IgD-negative memory B cell (primary cell): ENCODE data around the gene FBLN1. TPM values are rescaled to one million over a fixed set of nuclear protein-coding genes. Genes with fewer than 3 reads are reported as not detected.

Source experiments
- H3K27ac Mint-ChIP-seq, 3 donors: one replicate each; pipeline ENCODE4 v1.8.0; 2020 to 2022; ENCODE audit warnings: mild to moderate bottlenecking in 3 of 3, mixed read lengths in 3 of 3, moderate library complexity in 1 of 3
- H3K27me3 Mint-ChIP-seq: one replicate; pipeline ENCODE4 v1.8.0; 2021; ENCODE audit warnings: mixed read lengths
- H3K36me3 Mint-ChIP-seq: one replicate; pipeline ENCODE4 v1.8.0; 2020; ENCODE audit warnings: mild to moderate bottlenecking, mixed read lengths
- H3K4me1 Mint-ChIP-seq, 3 donors: one replicate each; pipeline ENCODE4 v1.8.0; 2020 to 2022; ENCODE audit warnings: mixed read lengths in 3 of 3, mild to moderate bottlenecking in 1 of 3
- H3K4me3 Mint-ChIP-seq, 4 donors: one replicate each; pipeline ENCODE4 v1.8.0; 2020 to 2022; ENCODE audit warnings: mild to moderate bottlenecking in 4 of 4, mixed read lengths in 4 of 4, moderate library complexity in 3 of 4
- H3K9me3 Mint-ChIP-seq, 3 donors: one replicate each; pipeline ENCODE4 v1.8.0; 2020 to 2021; ENCODE audit warnings: mixed read lengths in 3 of 3, mild to moderate bottlenecking in 1 of 3
- polyA plus RNA-seq: library from polyadenylated mRNA; unstranded; fragments of 300-500 nt; fragmentation: Illumina TruSeq; gene quantifications from one replicate; pipeline ENCODE4 v1.2.3, GENCODE V29; 2021

The FBLN1 gene
- polyA plus RNA-seq, 1 donor from 2014 or later: not detected

DNA sequence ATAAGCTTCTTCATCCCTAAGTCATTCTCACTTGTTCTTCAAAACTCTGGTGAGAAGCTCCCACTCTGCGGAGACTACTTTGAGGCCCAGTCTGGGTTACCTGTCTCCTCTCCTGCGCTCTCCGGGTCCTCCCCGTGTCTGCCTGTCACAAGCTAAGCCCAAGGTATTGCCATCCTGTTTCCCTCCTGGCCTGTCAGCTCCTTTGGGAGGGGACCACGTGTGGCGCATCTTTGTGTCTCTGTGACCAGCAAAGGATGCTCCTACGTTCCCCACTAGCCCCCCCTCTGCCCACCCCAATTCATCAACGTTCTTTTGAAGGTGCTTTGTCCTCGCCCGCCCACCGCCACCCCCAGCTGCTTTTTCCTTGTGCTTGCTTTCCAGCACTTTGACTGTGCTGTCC, 31.8 kb upstream of the FBLN1 start:
- Mint-ChIP-seq H3K4me3 (no peak overlapping the region), H3K4me1 (no peaks in the 10 kb centered on the region), H3K27me3 (peaks cover 11% of the 10 kb centered on the region), H3K9me3 (peaks cover 0 to 9% (median 6%) of the 10 kb centered on the region in 3 donors), H3K27ac (no peak overlapping the region), H3K36me3 (peaks cover 2% of the 10 kb centered on the region)

DNA sequence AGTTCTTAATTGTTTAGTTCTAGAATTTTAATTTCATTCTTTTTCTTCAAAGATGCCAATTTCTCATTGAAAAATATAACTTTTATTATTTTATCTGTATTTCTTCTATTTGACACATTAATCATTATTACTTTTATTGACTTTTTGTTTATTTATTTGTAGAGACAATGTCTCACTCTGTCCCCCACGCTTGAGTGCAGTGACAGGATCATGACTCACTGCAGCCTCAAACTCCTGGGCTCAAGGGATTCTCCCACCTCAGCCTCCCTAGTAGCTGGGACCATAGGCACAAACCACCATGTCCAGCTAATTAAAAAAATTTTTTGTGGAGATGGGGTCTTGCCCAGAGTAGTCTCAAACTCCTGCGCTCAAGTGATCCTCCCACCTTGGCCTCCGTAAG, 30.3 kb upstream of the FBLN1 start:
- Mint-ChIP-seq H3K4me1 (no peaks in the 10 kb centered on the region), H3K9me3 (peaks cover 0 to 5% (median 3%) of the 10 kb centered on the region in 3 donors), H3K4me3 (no peak overlapping the region), H3K27me3 (peaks cover 12% of the 10 kb centered on the region), H3K36me3 (peaks cover 2% of the 10 kb centered on the region), H3K27ac (no peak overlapping the region)

DNA sequence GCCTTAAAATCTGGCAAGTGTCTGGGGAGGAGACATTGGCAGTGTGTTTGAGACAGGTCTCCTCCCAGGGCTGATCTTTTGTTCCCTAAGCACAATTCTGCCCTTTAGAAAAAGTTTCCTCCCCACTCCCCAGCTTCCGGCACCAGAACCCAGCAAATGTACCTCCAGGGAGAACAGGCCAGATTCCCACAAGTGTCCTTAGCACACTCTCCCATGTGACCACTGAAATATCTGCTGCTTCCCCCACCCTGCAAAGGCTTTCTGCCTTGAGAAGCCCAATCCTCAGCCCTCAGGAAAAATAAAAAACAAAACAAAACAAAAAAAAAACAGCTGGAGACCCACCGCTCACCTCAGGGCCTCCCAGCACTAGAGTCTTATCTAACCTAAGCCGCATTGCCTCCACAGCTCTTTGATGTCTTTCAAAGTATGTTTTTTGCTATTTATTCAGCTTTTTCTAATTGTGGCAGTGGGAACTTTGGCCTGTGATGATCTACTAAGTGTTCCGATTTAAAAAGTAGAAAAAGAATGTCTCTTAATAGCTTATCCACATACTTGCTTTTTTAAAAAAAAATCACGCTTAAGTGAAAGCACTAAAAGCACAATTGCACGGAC, 29.0 kb upstream of the FBLN1 start:
- Mint-ChIP-seq H3K36me3 (no peaks in the 10 kb centered on the region), H3K27ac (no peak overlapping the region), H3K27me3 (peaks cover 10% of the 10 kb centered on the region), H3K4me1 (no peaks in the 10 kb centered on the region), H3K9me3 (no peaks in the 10 kb centered on the region), H3K4me3 (no peak overlapping the region)

DNA sequence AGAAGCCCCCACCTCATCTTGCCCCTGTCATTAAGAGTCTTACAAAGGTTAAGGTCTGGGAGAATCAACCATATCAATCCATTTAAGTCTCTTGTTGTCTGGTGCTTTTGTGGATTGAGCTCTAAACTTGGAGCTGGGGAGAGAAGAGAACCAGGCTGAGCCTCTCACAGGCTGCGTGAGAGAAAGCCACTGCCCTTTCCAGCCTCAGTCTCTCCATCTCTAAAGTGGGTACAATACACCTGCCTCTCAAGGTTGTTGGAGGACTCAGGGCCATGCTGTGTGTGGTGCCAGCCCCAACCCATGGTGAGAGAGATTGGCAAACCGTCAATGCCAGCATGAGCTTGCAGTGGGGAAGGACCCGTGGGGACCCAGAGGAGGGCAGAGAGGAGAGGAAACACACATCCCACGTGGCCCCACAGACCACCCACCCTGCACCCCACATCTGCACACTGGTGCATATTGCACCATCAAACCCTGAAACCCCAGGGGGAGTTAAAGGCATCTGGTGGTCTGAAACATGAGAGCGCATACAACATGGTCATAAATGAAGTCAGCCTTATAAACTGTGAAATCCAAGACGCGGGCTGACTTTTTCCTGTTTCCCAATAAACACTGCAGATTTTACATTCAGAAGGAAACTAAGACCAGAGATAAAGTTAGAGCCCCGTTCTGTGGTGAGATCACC, 27.5 kb upstream of the FBLN1 start:
- H3K4me1 Mint-ChIP-seq: no peaks in the 10 kb centered on the region
- H3K9me3 Mint-ChIP-seq: peaks cover 0 to under 1% (median 0%) of the 10 kb centered on the region in 3 donors
- no peak overlapping the region for H3K4me3 Mint-ChIP-seq
- H3K36me3 Mint-ChIP-seq: no peaks in the 10 kb centered on the region
- H3K27ac Mint-ChIP-seq: no peak overlapping the region
- H3K27me3 Mint-ChIP-seq: peaks cover 10% of the 10 kb centered on the region

DNA sequence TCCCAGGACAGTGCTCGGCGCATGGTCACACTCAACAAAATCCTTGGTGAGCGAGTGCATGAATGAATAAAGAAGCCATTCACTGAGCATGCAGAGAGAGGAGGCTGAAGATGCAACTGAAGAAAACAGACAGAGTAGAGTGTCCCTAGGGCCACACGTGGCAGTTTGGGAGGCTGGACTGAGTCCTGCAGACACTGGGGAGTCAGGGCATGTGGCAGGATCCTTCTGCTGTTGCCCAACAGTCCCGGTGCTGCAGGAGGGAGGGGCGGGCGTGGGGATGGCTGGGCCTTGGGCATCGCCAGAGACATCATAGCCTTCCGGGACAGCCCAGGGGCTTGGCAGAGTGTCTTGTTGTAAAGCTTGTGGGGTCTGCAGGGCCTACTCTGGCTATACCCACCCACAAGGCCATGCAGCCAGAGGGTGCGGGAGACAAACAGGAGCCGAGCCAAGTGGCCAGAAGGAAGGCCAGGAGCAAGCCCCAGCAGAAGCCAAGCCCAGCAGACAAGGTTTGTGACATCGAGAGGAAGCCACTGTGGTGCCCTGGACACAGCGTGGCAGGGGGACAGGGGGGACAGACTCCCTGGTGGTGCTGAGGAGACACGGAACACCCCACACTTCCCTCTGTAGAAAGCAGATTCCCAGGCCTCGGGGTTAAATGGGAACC, 26.7 kb upstream of the FBLN1 start:
- no peaks in the 10 kb centered on the region for H3K4me1 Mint-ChIP-seq
- peaks cover 10% of the 10 kb centered on the region for H3K27me3 Mint-ChIP-seq
- H3K9me3 Mint-ChIP-seq: peaks cover 0 to 8% (median 1%) of the 10 kb centered on the region in 3 donors
- no peak overlapping the region for H3K4me3 Mint-ChIP-seq
- H3K36me3 Mint-ChIP-seq: no peaks in the 10 kb centered on the region
- no peak overlapping the region for H3K27ac Mint-ChIP-seq

DNA sequence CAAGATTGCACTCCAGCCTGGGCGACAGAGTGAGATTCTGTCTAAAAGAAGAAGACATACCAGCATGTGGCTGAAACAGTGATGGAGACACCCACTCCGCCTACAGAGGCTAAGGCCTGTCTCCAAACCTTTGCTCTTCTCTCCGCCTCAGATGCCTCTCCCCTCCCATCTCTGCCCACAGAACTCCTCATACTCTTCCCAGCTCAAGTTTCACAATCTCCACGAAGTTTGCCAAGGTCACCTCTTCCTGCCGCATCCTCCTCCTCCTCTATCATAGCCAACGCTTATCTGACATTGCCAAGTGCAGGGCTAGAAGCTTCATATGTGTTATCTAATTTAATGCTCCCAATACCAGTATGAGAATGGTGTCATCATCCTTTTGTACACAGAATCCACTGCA, 25.9 kb upstream of the FBLN1 start:
- H3K4me3 Mint-ChIP-seq: no peak overlapping the region
- H3K27me3 Mint-ChIP-seq: peaks cover 10% of the 10 kb centered on the region

DNA sequence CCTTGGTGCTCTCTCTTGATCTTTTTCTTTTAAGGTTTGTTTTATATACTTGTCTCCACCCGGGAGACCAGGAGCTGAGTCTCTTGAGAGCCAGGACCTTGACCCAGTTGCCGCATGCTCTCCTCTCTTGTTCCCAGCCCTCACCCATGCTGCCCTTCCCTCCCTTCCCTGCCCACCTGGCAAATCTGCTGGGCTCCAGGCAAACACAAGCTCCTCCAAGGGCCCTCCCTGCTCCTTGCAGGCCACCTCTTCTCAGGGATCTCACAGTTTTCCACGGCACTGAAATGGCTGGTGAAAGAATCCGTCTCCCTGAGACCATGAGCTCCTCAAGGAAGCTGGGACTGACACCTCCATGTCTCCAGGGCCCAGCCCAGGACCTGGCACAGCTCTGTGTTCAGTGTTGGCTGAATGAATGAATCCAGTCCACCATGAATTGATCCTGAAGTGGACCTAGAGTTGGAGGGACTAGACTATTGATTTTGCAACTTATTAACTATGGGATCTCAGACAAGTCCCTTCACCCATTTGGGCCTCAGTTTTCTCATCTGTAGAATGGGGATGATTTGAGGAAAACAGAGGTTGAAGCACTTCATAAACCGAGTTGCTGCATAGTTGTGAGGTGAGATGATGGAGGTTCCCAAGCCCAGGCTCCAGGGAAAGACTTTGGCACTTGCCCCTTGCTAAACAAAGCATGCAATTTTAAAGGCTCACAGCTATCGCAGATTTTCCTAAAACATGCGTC, 25.1 kb upstream of the FBLN1 start:
- H3K27me3 Mint-ChIP-seq: peaks cover 10% of the 10 kb centered on the region
- H3K4me3 Mint-ChIP-seq: no peak overlapping the region
- peak overlapping the region in 1 of 3 donors; percentile 22 for H3K27ac Mint-ChIP-seq
- no peaks in the 10 kb centered on the region for H3K36me3 Mint-ChIP-seq
- peaks cover 0 to 8% (median 1%) of the 10 kb centered on the region in 3 donors for H3K9me3 Mint-ChIP-seq
- H3K4me1 Mint-ChIP-seq: no peaks in the 10 kb centered on the region

More for the DNA sequence above, 25.9 kb upstream of the FBLN1 start:
- Mint-ChIP-seq H3K36me3 (no peaks in the 10 kb centered on the region), H3K9me3 (peaks cover 0 to 8% (median 1%) of the 10 kb centered on the region in 3 donors), H3K4me1 (no peaks in the 10 kb centered on the region), H3K27ac (peak overlapping the region in 1 of 3 donors; percentile 22)

DNA sequence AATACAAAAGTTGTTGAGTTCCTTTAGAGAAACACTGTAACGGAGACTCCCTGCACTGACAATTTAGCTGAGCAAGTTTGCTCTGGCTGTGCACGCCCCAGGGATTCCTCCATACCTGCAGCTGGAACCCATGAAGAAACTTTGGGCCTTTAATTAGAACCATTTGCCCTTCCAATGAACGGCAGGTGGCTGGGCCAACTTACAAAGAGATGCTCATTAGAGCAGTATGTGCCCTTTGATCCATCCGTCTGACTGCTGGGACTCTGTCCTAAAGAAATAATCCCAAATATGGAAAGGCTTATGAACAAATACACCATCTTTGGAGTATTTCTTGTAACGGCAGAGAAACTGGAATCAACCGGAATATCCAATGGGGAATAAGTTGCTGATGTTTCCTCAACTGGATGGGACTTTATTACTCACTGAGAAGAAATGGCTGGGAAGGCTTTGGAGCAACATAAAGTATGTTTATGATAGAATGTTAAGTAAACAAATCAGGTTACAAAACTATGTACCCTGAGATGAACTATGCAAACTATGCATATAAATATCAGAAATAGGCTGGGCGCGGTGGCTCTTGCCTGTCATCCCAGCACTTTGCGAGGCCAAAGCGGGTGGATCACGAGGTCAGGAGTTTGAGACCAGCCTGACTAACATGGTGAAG, 24.4 kb upstream of the FBLN1 start:
- no peaks in the 10 kb centered on the region for H3K4me1 Mint-ChIP-seq
- H3K36me3 Mint-ChIP-seq: no peaks in the 10 kb centered on the region
- peaks cover 10% of the 10 kb centered on the region for H3K27me3 Mint-ChIP-seq
- peaks cover 0 to 8% (median 1%) of the 10 kb centered on the region in 3 donors for H3K9me3 Mint-ChIP-seq
- H3K4me3 Mint-ChIP-seq: no peak overlapping the region
- H3K27ac Mint-ChIP-seq: no peak overlapping the region

DNA sequence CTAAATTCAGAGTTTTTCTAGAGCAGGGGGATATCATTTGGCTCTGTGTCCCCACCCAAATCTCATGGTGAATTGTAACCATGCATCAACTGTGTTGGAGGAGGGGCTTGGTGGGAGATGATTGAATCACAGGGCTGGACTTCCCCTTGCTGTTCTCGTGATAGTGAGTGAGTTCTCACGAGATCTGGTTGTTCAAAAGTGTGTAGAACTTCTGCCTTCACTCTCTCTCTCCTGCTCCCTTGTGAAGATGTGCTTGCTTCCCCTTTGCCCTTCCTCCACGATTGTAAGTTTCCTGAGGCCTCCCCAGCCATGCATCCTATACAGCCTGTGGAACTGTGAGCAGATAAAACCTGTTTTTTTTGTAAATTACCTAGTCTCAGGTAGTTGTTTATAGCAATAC, 22.0 kb upstream of the FBLN1 start:
- H3K27me3 Mint-ChIP-seq: peaks cover 4% of the 10 kb centered on the region
- H3K4me3 Mint-ChIP-seq: no peak overlapping the region
- no peak overlapping the region for H3K27ac Mint-ChIP-seq
- H3K36me3 Mint-ChIP-seq: no peaks in the 10 kb centered on the region
- no peaks in the 10 kb centered on the region for H3K4me1 Mint-ChIP-seq
- H3K9me3 Mint-ChIP-seq: peaks cover 0 to 8% (median 1%) of the 10 kb centered on the region in 3 donors

DNA sequence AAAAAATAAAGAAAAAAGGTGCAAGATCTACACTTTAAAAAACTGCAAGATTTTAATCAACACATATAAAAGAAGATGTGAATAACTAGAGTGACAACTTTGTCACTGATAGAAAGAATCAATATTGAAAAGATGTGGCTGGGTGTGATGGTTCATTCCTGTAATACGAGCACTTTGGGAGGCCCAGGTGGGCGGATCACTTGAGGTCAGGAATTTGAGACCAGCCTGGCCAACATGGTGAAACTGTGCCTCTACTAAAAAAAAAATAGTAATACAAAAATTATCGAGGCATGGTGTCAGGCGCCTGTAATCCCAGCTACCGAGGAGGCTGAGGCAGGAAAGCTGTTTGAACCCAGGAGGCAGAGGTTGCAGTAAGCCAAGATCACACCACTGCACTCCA, 21.0 kb upstream of the FBLN1 start:
- H3K27ac Mint-ChIP-seq: no peak overlapping the region
- peaks cover 0 to 8% (median 1%) of the 10 kb centered on the region in 3 donors for H3K9me3 Mint-ChIP-seq

DNA sequence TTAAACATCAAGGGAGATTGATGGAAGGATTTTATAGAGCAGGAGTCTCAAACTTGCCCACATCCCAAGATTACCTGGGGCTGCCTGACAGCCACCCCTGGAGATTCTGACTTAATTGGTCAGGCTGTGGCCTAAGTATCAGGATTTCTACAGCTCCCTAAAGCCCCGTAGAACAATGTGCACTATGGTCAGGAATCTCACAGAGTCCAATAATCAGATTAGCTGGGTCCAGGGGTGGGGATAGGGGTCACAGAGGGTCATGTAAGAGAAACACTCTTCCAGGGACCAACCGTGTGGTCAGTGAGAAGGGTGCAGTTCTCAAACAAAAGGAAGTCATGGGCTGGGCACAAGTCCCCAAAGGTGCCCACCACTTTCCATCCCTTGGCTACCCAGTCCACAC, 20.5 kb upstream of the FBLN1 start:
- no peaks in the 10 kb centered on the region for H3K27me3 Mint-ChIP-seq
- H3K27ac Mint-ChIP-seq: no peak overlapping the region
- H3K4me1 Mint-ChIP-seq: no peaks in the 10 kb centered on the region
- peaks cover 0 to 8% (median 1%) of the 10 kb centered on the region in 3 donors for H3K9me3 Mint-ChIP-seq
- no peaks in the 10 kb centered on the region for H3K36me3 Mint-ChIP-seq
- H3K4me3 Mint-ChIP-seq: no peak overlapping the region

More for the DNA sequence above, 21.0 kb upstream of the FBLN1 start:
- H3K4me1 Mint-ChIP-seq: no peaks in the 10 kb centered on the region
- no peaks in the 10 kb centered on the region for H3K36me3 Mint-ChIP-seq
- no peak overlapping the region for H3K4me3 Mint-ChIP-seq
- H3K27me3 Mint-ChIP-seq: peaks cover 2% of the 10 kb centered on the region

DNA sequence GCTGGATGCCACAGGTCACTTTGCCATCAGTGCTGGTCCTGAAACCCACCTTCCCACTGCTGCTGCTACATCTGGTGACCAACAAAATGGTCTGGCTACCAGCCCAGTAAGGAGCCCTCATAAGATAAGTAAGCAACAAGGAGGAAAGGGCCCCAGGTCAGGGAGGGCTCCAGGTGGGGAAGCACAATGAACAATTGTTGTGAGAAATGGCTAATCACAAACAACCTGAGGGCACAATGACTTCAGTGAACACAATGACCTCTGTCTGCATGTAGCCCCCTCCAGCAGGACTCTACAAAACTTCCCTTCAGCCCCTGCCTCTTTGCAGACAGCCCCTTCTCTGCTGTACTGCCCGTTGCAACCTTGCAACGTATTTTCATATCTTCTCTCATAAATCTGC, 19.4 kb upstream of the FBLN1 start:
- H3K36me3 Mint-ChIP-seq: no peaks in the 10 kb centered on the region
- H3K4me3 Mint-ChIP-seq: no peak overlapping the region
- H3K4me1 Mint-ChIP-seq: no peaks in the 10 kb centered on the region
- H3K27me3 Mint-ChIP-seq: no peaks in the 10 kb centered on the region
- no peak overlapping the region for H3K27ac Mint-ChIP-seq
- peaks cover 0 to 8% (median 1%) of the 10 kb centered on the region in 3 donors for H3K9me3 Mint-ChIP-seq

DNA sequence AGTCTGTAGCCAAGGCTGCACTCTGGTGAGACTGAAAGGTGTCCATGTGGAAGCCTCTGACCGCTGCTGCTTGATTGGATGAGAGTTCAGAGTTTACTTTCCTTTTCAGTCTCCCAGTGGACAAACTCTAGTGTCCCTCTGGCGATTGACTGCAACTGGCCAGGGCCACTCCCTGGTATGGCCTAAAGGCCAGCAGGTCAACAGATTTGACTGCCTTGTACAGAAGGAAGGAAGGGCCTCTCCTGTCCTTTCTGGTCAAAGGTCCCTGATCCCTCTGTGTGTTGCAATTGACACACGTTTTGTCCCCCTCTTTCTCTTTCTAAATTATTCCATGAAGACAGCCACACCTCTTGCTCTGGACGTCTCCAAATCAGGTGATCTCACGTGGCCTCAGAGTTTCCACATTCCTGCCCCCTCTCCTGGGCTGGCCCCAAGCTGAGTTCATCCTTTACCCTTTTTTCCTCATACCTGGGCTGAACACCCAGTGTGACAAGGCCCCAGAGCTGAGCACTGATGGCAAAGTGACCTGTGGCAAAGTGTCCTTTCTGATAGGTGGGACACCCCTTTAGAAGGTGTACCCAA, 18.7 kb upstream of the FBLN1 start:
- Mint-ChIP-seq H3K4me3 (no peak overlapping the region), H3K27ac (no peak overlapping the region), H3K4me1 (no peaks in the 10 kb centered on the region), H3K27me3 (no peaks in the 10 kb centered on the region), H3K9me3 (peaks cover 0 to 12% (median 1%) of the 10 kb centered on the region in 3 donors), H3K36me3 (no peaks in the 10 kb centered on the region)

DNA sequence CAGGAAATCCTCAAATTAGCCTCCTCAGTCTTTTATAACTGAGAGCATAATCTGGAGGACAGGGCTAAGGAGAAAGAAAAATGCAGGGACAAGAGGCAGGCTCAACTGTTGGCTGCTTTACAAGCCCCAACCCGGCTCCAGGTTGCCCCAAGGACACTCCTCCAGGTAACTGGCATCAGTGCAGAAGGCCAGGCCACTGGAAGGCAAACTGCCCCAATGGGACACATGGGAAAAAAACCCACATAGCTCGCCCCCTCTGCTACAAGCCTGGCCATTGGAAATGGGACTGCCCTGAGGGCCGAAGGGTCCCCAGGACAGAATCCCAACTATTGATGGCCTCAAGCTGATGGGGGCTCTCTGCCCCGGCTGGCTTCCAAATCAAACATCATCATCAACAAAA, 17.9 kb upstream of the FBLN1 start:
- H3K4me3 Mint-ChIP-seq: no peak overlapping the region
- H3K27ac Mint-ChIP-seq: no peak overlapping the region
- no peaks in the 10 kb centered on the region for H3K27me3 Mint-ChIP-seq
- peaks cover 1% of the 10 kb centered on the region for H3K36me3 Mint-ChIP-seq
- peaks cover 0 to 12% (median 1%) of the 10 kb centered on the region in 3 donors for H3K9me3 Mint-ChIP-seq
- no peaks in the 10 kb centered on the region for H3K4me1 Mint-ChIP-seq
